K562 (cell line): Measurements from ENCODE around the gene CAVIN1. TPM values are rescaled to one million over a fixed set of nuclear protein-coding genes. Genes with fewer than 3 reads are reported as not detected.

Experiments
- CBX3 ChIP-seq, 2 experiments: IDR thresholded peaks; 1 replicate in 1 of 2; 2 replicates in 1 of 2; pipeline ENCODE4 v1.6.1; 2012; ENCODE audit warnings: inconsistent platforms in 2 of 2, low read length in 2 of 2, borderline replicate concordance in 1 of 2, control low read depth in 1 of 2
- DACH1 ChIP-seq: fragments of 450-650 bp; IDR thresholded peaks from 2 replicates; pipeline ENCODE4 v1.6.1; 2018; ENCODE audit not compliant: partially characterized antibody
- LCOR ChIP-seq: sonication (generic); formaldehyde crosslinking; IDR thresholded peaks from 2 replicates; pipeline ENCODE4 v1.8.0; 2022; ENCODE audit warnings: mild to moderate bottlenecking, missing genetic modification reagents
- PML ChIP-seq: IDR thresholded peaks from 2 replicates; pipeline ENCODE4 v1.6.1; 2012; ENCODE audit warnings: low read length, inconsistent platforms
- SAFB2 ChIP-seq: fragments of 200-400 bp; formaldehyde crosslinking; IDR thresholded peaks from 2 replicates; pipeline ENCODE4 v1.6.1; 2018; ENCODE audit warnings: borderline replicate concordance, low read length, low read depth, moderate library complexity; ENCODE audit not compliant: severe bottlenecking
- SMARCE1 ChIP-seq: fragments of 450-650 bp; IDR thresholded peaks from 2 replicates; pipeline ENCODE4 v1.7.1; 2016; ENCODE audit warnings: mild to moderate bottlenecking
- ZFP36 ChIP-seq: fragments of 150-350 bp; IDR thresholded peaks from 2 replicates; pipeline ENCODE4 v1.6.1; 2018; ENCODE audit warnings: low read length, low read depth; ENCODE audit not compliant: partially characterized antibody
- ZNF140 ChIP-seq: fragments of 250-450 bp; sonication (Bioruptor Pico); IDR thresholded peaks from 2 replicates; pipeline ENCODE4 v1.8.0; 2021; ENCODE audit warnings: moderate library complexity, mild to moderate bottlenecking, inconsistent platforms
- ZNF263 ChIP-seq: sonication (generic); formaldehyde crosslinking; IDR thresholded peaks from 2 replicates; pipeline ENCODE4 v1.8.0; 2022; ENCODE audit warnings: mild to moderate bottlenecking, missing genetic modification reagents, borderline replicate concordance
- ZNF347 ChIP-seq: fragments of 450-650 bp; formaldehyde crosslinking; IDR thresholded peaks from 2 replicates; pipeline ENCODE4 v1.4.0; 2020; ENCODE audit warnings: low read depth, mild to moderate bottlenecking, moderate library complexity
- polyA plus RNA-seq, 8 experiments: library from polyadenylated mRNA; depleted of rRNA in 4 of 8; stranded (reverse) in 5 of 8; unstranded in 3 of 8; fragments of >200 nt; fragmentation: Nextera tagmentation in 2 of 8; fragmentation: Illumina TruSeq in 1 of 8; extraction: Ambion mirVana in 2 of 8; extraction: Trizol in 1 of 8; gene quantifications; 2 replicates each; pipeline versions ENCODE4 v1.2.1 to v1.2.3, GENCODE V29; 2011 to 2014; ENCODE audit warnings: inconsistent platforms in 1 of 8, missing spikeins in 1 of 8
- total RNA-seq, 7 experiments: library from RNA; depleted of rRNA in 6 of 7; stranded (reverse); fragments of >200 nt in 6 of 7; fragmentation: Illumina TruSeq in 2 of 7; extraction: Trizol in 2 of 7; gene quantifications; 2 replicates each; pipeline versions ENCODE4 v1.2.1 to v1.2.3, GENCODE V29; 2011 to 2021; ENCODE audit warnings: low replicate concordance in 1 of 7
- TF ChIP-seq, protein P1 (sequence below), 2 experiments: fragments of 450-650 bp; conservative IDR thresholded peaks; 2 replicates each; pipeline ENCODE4 v1.6.1; 2017; ENCODE audit warnings: mild to moderate bottlenecking in 2 of 2, moderate library complexity in 2 of 2

CAVIN1 gene
- total and polyA plus RNA-seq, 9 of the 15 experiments (the other 6 are each of a cell fraction or from before 2014, with no cell fraction given), result 6.8 to 162 (median 74.5) TPM

DNA sequence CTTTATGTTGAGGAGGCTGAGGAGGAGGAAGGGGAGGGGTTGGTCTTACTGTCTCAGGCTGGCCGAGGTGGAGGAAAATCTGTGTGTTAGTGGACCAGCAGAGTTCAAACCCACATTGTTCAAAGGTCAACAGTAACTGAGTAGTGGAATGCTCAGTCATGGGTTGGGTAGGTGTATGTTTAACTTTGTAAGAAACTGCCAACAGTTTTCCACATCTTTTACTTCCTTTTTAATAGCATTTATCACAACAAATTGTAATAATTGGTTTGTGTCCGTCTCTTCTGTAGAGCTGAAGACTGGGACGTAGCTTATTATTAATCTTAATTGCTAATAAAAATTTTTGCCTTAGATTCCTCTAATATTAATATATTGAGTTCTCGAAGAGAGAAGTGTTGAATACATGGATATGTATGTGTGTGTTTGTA is 40.9 kb upstream of the CAVIN1 start (continued):
- TF ChIP-seq PML (no peak), SAFB2 (no peak), ZNF140 (peak; percentile 63; the same call in 1 of the 2 replicates), ZFP36 (no peak), CBX3 (IDR thresholded peaks at IDR 0.05; ENCODE audit: borderline replicate concordance in 1 of 2, low read length in 2 of 2) (no peak), SMARCE1 (no peak), LCOR (CRISPR knock-in tag) (no peak), DACH1 (peak; percentile 62), ZNF263 (CRISPR knock-in tag) (no peak), ZNF347 (no peak)
- TF ChIP-seq, protein P1, sequence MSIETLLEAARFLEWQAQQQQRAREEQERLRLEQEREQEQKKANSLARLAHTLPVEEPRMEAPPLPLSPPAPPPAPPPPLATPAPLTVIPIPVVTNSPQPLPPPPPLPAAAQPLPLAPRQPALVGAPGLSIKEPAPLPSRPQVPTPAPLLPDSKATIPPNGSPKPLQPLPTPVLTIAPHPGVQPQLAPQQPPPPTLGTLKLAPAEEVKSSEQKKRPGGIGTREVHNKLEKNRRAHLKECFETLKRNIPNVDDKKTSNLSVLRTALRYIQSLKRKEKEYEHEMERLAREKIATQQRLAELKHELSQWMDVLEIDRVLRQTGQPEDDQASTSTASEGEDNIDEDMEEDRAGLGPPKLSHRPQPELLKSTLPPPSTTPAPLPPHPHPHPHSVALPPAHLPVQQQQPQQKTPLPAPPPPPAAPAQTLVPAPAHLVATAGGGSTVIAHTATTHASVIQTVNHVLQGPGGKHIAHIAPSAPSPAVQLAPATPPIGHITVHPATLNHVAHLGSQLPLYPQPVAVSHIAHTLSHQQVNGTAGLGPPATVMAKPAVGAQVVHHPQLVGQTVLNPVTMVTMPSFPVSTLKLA (conservative IDR thresholded peaks at IDR 0.05), result no peak
